Neural cell (in vitro differentiated cells): ENCODE measurements around the gene LUC7L. TPM values are rescaled to one million over a fixed set of nuclear protein-coding genes. Genes with fewer than 3 reads are reported as not detected.
"Not testable (repeated sequence)": the region's sequence is repeated elsewhere in the genome, so short reads cannot be mapped to it uniquely, and the experiment has no call there.

ENCODE experiments used
- H2AFZ ChIP-seq: fragments of 200-600, 300-800 bp; sonication (generic), shearing (Covaris generic); 2 replicates; pipeline ENCODE4 v1.6.0; 2014; ENCODE audit warnings: low read depth, mild to moderate bottlenecking, antibody characterized with exemption, low read length, moderate library complexity
- H3F3A ChIP-seq: fragments of 200-600 bp; shearing (Covaris generic); 2 replicates; pipeline ENCODE4 v1.6.1; 2016; ENCODE audit warnings: mild to moderate bottlenecking, moderate library complexity, mixed read lengths, antibody characterized with exemption, low read length; ENCODE audit not compliant: insufficient read depth, poor library complexity, severe bottlenecking
- H3K27ac ChIP-seq: fragments of 200-600, 300-800 bp; sonication (generic), shearing (Covaris generic); 2 replicates; pipeline ENCODE4 v1.5.1; 2014; ENCODE audit warnings: mild to moderate bottlenecking, low read length, moderate library complexity
- H3K27me3 ChIP-seq: fragments of 300-800, 200-600 bp; sonication (generic), shearing (Covaris generic); 2 replicates; pipeline ENCODE4 v1.6.0; 2014; ENCODE audit warnings: mild to moderate bottlenecking, low read depth, low read length, moderate library complexity; ENCODE audit not compliant: insufficient read depth
- H3K36me3 ChIP-seq: fragments of 300-800, 200-600 bp; sonication (generic), shearing (Covaris generic); 2 replicates; pipeline ENCODE4 v1.5.1; 2014; ENCODE audit warnings: mild to moderate bottlenecking, antibody characterized with exemption, low read length, moderate library complexity; ENCODE audit not compliant: insufficient read depth
- H3K4me2 ChIP-seq: fragments of 300-800, 200-600 bp; sonication (generic), shearing (Covaris generic); 2 replicates; pipeline ENCODE4 v1.6.0; 2014; ENCODE audit warnings: mild to moderate bottlenecking, low read length
- H3K4me3 ChIP-seq: fragments of 300-800, 200-600 bp; sonication (generic), shearing (Covaris generic); 2 replicates; pipeline ENCODE4 v1.5.1; 2014; ENCODE audit warnings: mild to moderate bottlenecking, low read length, moderate library complexity
- H3K79me2 ChIP-seq: fragments of 200-600 bp; shearing (Covaris generic); replicated peaks from 2 replicates; pipeline ENCODE4 v1.6.0; 2014; ENCODE audit warnings: mild to moderate bottlenecking, low read length, moderate library complexity; ENCODE audit not compliant: insufficient read depth
- H3K9ac ChIP-seq: fragments of 300-800, 200-600 bp; sonication (generic), shearing (Covaris generic); 2 replicates; pipeline ENCODE4 v1.6.1; 2016; ENCODE audit warnings: mild to moderate bottlenecking, low read length, mixed read lengths
- H3K9me2 ChIP-seq: fragments of 200-600 bp; shearing (Covaris generic); 2 replicates; pipeline ENCODE4 v1.6.1; 2016; ENCODE audit warnings: mild to moderate bottlenecking, low read length, mixed read lengths; ENCODE audit not compliant: insufficient read depth
- H3K9me3 ChIP-seq: fragments of 200-600, 300-800 bp; sonication (generic), shearing (Covaris generic); 2 replicates; pipeline ENCODE4 v1.6.1; 2016; ENCODE audit warnings: mild to moderate bottlenecking, mixed run types, low read length, moderate library complexity, mixed read lengths
- H4K20me1 ChIP-seq: fragments of 200-600 bp; shearing (Covaris generic); 2 replicates; pipeline ENCODE4 v1.6.1; 2016; ENCODE audit warnings: mild to moderate bottlenecking, mixed run types; ENCODE audit not compliant: insufficient read depth
- MXI1 ChIP-seq: fragments of 450-650 bp; conservative IDR thresholded peaks from 2 replicates; pipeline ENCODE4 v1.6.1; 2014; ENCODE audit warnings: antibody characterized with exemption, mild to moderate bottlenecking; ENCODE audit not compliant: poor library complexity, severe bottlenecking
- RAD21 ChIP-seq: fragments of 450-650 bp; conservative IDR thresholded peaks from 2 replicates; pipeline ENCODE4 v1.6.1; 2014; ENCODE audit warnings: antibody characterized with exemption, mild to moderate bottlenecking, moderate library complexity
- polyA plus RNA-seq: library from polyadenylated mRNA; depleted of rRNA; stranded (reverse); fragments of >200 nt; gene quantifications from 2 replicates; pipeline ENCODE4 v1.2.3, GENCODE V29; 2014

Gene LUC7L
- polyA plus RNA-seq, 1 donor from 2014 or later: 564 TPM

DNA sequence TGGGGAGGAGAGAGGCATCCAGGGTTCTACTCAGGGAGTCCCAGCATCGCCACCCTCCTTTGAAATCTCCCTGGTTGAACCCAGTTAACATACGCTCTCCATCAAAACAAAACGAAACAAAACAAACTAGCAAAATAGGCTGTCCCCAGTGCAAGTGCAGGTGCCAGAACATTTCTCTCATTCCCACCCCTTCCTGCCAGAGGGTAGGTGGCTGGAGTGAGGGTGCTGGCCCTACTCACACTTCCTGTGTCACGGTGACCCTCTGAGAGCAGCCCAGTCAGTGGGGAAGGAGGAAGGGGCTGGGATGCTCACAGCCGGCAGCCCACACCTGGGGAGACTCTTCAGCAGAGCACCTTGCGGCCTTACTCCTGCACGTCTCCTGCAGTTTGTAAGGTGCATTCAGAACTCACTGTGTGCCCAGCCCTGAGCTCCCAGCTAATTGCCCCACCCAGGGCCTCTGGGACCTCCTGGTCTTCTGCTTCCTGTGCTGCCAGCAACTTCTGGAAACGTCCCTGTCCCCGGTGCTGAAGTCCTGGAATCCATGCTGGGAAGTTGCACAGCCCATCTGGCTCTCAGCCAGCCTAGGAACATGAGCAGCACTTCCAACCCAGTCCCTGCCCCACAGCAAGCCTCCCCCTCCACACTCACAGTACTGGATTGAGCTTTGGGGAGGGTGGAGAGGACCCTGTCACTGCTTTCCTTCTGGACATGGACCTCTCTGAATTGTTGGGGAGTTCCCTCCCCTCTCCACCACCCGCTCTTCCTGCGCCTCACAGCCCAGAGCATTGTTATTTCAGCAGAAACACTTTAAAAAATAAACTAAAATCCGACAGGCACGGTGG is 55.1 kb downstream of the LUC7L start:
- not testable (repeated sequence) for H3K9me3 ChIP-seq, H2AFZ ChIP-seq, H3K4me3 ChIP-seq, H3F3A ChIP-seq, H4K20me1 ChIP-seq, H3K27ac ChIP-seq, H3K4me2 ChIP-seq, H3K79me2 ChIP-seq, H3K9me2 ChIP-seq, H3K9ac ChIP-seq, H3K36me3 ChIP-seq
- H3K27me3 ChIP-seq: peaks cover 62% of the 10 kb centered on the region

GRCh38 chr16:173211-173854 is 55.9 kb downstream of the LUC7L start:
- not testable (repeated sequence) for H3K9me3 ChIP-seq, H2AFZ ChIP-seq, H4K20me1 ChIP-seq, H3F3A ChIP-seq, H3K27ac ChIP-seq, H3K4me3 ChIP-seq, H3K9me2 ChIP-seq, H3K4me2 ChIP-seq, H3K36me3 ChIP-seq, H3K9ac ChIP-seq, H3K79me2 ChIP-seq
- H3K27me3 ChIP-seq: peaks cover 66% of the 10 kb centered on the region

DNA sequence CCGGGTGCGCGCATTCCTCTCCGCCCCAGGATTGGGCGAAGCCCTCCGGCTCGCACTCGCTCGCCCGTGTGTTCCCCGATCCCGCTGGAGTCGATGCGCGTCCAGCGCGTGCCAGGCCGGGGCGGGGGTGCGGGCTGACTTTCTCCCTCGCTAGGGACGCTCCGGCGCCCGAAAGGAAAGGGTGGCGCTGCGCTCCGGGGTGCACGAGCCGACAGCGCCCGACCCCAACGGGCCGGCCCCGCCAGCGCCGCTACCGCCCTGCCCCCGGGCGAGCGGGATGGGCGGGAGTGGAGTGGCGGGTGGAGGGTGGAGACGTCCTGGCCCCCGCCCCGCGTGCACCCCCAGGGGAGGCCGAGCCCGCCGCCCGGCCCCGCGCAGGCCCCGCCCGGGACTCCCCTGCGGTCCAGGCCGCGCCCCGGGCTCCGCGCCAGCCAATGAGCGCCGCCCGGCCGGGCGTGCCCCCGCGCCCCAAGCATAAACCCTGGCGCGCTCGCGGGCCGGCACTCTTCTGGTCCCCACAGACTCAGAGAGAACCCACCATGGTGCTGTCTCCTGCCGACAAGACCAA is 56.8 kb downstream of the LUC7L start, which contains the start of gene HBA2:
Gene HBA2 (plus strand): TSS at position 503 of the 568 bp plus-strand sequence. CDS start 37 bp downstream, at position 540.
- H3K9me2 ChIP-seq, H3K9me3 ChIP-seq, H3K36me3 ChIP-seq, H4K20me1 ChIP-seq, H3K79me2 ChIP-seq, H3K9ac ChIP-seq, H3K4me2 ChIP-seq, H3K4me3 ChIP-seq, H3K27ac ChIP-seq, H2AFZ ChIP-seq, H3F3A ChIP-seq: not testable (repeated sequence)
- peaks cover 66% of the 10 kb centered on the region for H3K27me3 ChIP-seq

- Histone ChIP-seq H3K9ac (no peak overlapping the region), H3K27ac (no peak overlapping the region), H3K9me3 (no peaks in the 10 kb centered on the region), H3K27me3 (peaks cover 77% of the 10 kb centered on the region), H3K9me2 (no peaks in the 10 kb centered on the region), H3K36me3 (no peaks in the 10 kb centered on the region), H3K79me2 (no peaks in the 10 kb centered on the region), H2AFZ (no peak overlapping the region), H4K20me1 (no peaks in the 10 kb centered on the region), H3K4me3 (no peak overlapping the region), H3K4me2 (no peak overlapping the region), H3F3A (no peaks in the 10 kb centered on the region)
- no peak for TF ChIP-seq MXI1
- TF ChIP-seq RAD21: no peak
These were observed 58.5 kb downstream of the LUC7L start for GRCh38 chr16:170788-171187.

- H3K79me2 ChIP-seq, H3F3A ChIP-seq: not testable (repeated sequence)
These were observed 59.2 kb downstream of the LUC7L start for GRCh38 chr16:170088-170507.

More at GRCh38 chr16:170088-170507, 59.2 kb downstream of the LUC7L start:
- not testable (repeated sequence) for H3K36me3 ChIP-seq, H3K9ac ChIP-seq, H3K4me3 ChIP-seq, H3K4me2 ChIP-seq, H3K9me2 ChIP-seq, H2AFZ ChIP-seq, H3K27ac ChIP-seq, H3K9me3 ChIP-seq, H4K20me1 ChIP-seq
- peaks cover 77% of the 10 kb centered on the region for H3K27me3 ChIP-seq
